Measurements from ENCODE around the gene CDX2. TPM values are rescaled to one million over a fixed set of nuclear protein-coding genes. Genes with fewer than 3 reads are reported as not detected.

The CDX2 gene
- total RNA-seq, 1 donor from 2014 or later, result not detected

- intact Hi-C loops (cut with micrococcal nuclease), result no loop called here
Observed at GRCh38 chr13:27933118-27933517, 36.0 kb downstream of the CDX2 start.

GRCh38 chr13:27929868-27930267 lies 39.2 kb downstream of the CDX2 start:
- intact Hi-C loops (cut with micrococcal nuclease), result no loop called here

GRCh38 chr13:27928805-27929753 lies 40.0 kb downstream of the CDX2 start:
- intact Hi-C loops (cut with micrococcal nuclease), result no loop called here

GRCh38 chr13:27928353-27928804 lies 40.7 kb downstream of the CDX2 start:
- intact Hi-C loops (cut with micrococcal nuclease), result no loop called here

GRCh38 chr13:27927444-27928352 lies 41.4 kb downstream of the CDX2 start:
- intact Hi-C loops (cut with micrococcal nuclease), result loop anchor here (2.0 kb wide), 1 partner anchor 27 kb away; no protein-coding TSS in a partner anchor

- intact Hi-C loops (cut with micrococcal nuclease), result loop anchor here (1.0 to 2.0 kb wide), 2 partner anchors 28 to 42 kb away; partner anchors contain the start of gene CDX2
Observed at GRCh38 chr13:27926644-27927434, 42.3 kb downstream of the CDX2 start.

- intact Hi-C loops (cut with micrococcal nuclease), result no loop called here
Observed at GRCh38 chr13:27925220-27925991, 43.7 kb downstream of the CDX2 start.

GRCh38 chr13:27924529-27925141 lies 44.5 kb downstream of the CDX2 start:
- intact Hi-C loops (cut with micrococcal nuclease), result no loop called here

GRCh38 chr13:27923794-27924528 lies 45.2 kb downstream of the CDX2 start:
- intact Hi-C loops (cut with micrococcal nuclease), result loop anchor here (2.0 kb wide), 1 partner anchor 133 kb away; no protein-coding TSS in a partner anchor

GRCh38 chr13:27922883-27923612 lies 46.1 kb downstream of the CDX2 start:
- intact Hi-C loops (cut with micrococcal nuclease), result loop anchor here (2.0 kb wide), 1 partner anchor 132 kb away; no protein-coding TSS in a partner anchor

GRCh38 chr13:27921961-27922882 lies 46.9 kb downstream of the CDX2 start:
- intact Hi-C loops (cut with micrococcal nuclease), result loop anchor here (2.0 kb wide), 2 partner anchors 47 to 131 kb away; partner anchors contain the start of gene CDX2

GRCh38 chr13:27921421-27921960 lies 47.6 kb downstream of the CDX2 start:
- intact Hi-C loops (cut with micrococcal nuclease), result loop anchor here (2.0 kb wide), 1 partner anchor 47 kb away; the partner anchor contains the start of gene CDX2

GRCh38 chr13:27920677-27921420 lies 48.3 kb downstream of the CDX2 start:
- intact Hi-C loops (cut with micrococcal nuclease), result loop anchor here (2.0 kb wide), 1 partner anchor 48 kb away; the partner anchor contains the start of gene CDX2

GRCh38 chr13:27919934-27920676 lies 49.0 kb downstream of the CDX2 start, which contains the start of gene PDX1:
Gene PDX1, plus strand, starts transcription at chr13:27920000. Its CDS starts 139 bp downstream, at chr13:27920139.
- intact Hi-C loops (cut with micrococcal nuclease), result loop anchor here (1.0 to 2.0 kb wide), 2 partner anchors 35 to 49 kb away; partner anchors contain the start of gene CDX2

GRCh38 chr13:27919659-27919933 lies 49.5 kb downstream of the CDX2 start:
- intact Hi-C loops (cut with micrococcal nuclease), result loop anchor here (1.0 kb wide), 1 partner anchor 36 kb away; no protein-coding TSS in a partner anchor

Measured in T-helper 1 cell treated with Interleukin-12 subunit alpha and Interleukin-12 subunit beta and Interleukin-4 antibody, amounts not matched to agents 30 ng/mL and 1 ng/mL, for 36 hours (primary cell).